Measurements from ENCODE around the gene MTMR2.

MTMR2 gene

DNA sequence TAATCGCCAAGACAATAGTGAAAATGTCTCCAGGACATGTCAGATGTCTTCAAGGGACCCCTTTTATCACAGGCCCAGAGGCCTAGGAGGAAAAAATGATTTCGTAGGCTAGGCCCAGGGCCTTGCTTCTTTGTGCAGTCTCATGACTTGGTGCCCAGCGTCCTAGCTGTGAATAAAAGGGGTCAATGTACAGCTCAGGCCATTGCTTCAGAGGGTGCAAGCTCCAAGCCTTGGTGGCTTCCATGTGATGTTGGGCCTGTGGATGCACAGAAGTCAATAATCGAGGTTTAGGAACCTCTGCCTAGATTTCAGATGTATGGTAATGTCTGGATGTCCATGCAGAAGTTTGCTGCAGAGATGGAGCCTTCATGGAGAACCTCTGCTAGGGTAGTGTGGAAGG is 20.7 kb upstream of the MTMR2 start:
- TF ChIP-seq GABPA (IDR thresholded peaks at IDR 0.05; ENCODE audit: low read depth) (no peak), POLR2AphosphoS5 (IDR thresholded peaks at IDR 0.05; ENCODE audit: low read depth) (no peak), REST (IDR thresholded peaks at IDR 0.05; ENCODE audit: insufficient replicate concordance, low read depth) (no peak), SPI1 (IDR thresholded peaks at IDR 0.05; ENCODE audit: borderline replicate concordance, low read depth) (no peak)
- TF ChIP-seq, protein P1, sequence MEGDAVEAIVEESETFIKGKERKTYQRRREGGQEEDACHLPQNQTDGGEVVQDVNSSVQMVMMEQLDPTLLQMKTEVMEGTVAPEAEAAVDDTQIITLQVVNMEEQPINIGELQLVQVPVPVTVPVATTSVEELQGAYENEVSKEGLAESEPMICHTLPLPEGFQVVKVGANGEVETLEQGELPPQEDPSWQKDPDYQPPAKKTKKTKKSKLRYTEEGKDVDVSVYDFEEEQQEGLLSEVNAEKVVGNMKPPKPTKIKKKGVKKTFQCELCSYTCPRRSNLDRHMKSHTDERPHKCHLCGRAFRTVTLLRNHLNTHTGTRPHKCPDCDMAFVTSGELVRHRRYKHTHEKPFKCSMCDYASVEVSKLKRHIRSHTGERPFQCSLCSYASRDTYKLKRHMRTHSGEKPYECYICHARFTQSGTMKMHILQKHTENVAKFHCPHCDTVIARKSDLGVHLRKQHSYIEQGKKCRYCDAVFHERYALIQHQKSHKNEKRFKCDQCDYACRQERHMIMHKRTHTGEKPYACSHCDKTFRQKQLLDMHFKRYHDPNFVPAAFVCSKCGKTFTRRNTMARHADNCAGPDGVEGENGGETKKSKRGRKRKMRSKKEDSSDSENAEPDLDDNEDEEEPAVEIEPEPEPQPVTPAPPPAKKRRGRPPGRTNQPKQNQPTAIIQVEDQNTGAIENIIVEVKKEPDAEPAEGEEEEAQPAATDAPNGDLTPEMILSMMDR (IDR thresholded peaks at IDR 0.05; ENCODE audit: insufficient read depth, low read length): no peak

DNA sequence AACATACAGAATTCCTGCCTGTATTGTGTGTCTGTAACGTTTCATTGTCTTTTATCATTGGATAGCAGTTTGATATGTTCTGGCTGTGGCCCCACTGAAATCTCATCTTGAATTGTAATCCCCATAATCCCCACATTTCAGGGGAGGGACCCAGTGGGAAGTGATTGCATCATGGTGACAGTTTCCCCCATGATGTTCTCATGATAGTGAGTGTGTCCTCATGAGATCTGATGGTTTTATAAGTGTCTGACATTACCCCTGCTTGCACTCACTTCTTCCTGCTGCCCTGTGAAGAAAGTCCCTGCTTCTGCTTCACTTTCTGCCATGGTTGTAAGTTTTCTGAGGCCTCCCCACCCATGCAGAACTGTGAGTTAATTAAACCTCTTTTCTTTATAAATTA is 19.6 kb upstream of the MTMR2 start:
- no peak for DNase-seq (ENCODE audit: low read depth in 1 of 2, low spot score in 1 of 2)
- no peak for TF ChIP-seq GABPA (IDR thresholded peaks at IDR 0.05; ENCODE audit: low read depth)
- no peak for TF ChIP-seq REST (IDR thresholded peaks at IDR 0.05; ENCODE audit: insufficient replicate concordance, low read depth)
- TF ChIP-seq POLR2AphosphoS5 (IDR thresholded peaks at IDR 0.05; ENCODE audit: low read depth): no peak
- TF ChIP-seq, protein P1 (IDR thresholded peaks at IDR 0.05; ENCODE audit: insufficient read depth, low read length): no peak
- TF ChIP-seq SPI1 (IDR thresholded peaks at IDR 0.05; ENCODE audit: borderline replicate concordance, low read depth): no peak
- no peak overlapping the region for H3K4me3 ChIP-seq (replicated peaks; ENCODE audit: insufficient read depth, low read length)
- H3K27ac ChIP-seq (replicated peaks): no peak overlapping the region
- no peaks in the 10 kb centered on the region for H3K27me3 ChIP-seq (ENCODE audit: insufficient read depth, poor library complexity, severe bottlenecking)

More for the DNA sequence above, 20.7 kb upstream of the MTMR2 start:
- no peak overlapping the region for H3K4me3 ChIP-seq (replicated peaks; ENCODE audit: insufficient read depth, low read length)
- no peak overlapping the region for H3K27ac ChIP-seq (replicated peaks)
- DNase-seq (ENCODE audit: low read depth in 1 of 2, low spot score in 1 of 2): no peak
- H3K27me3 ChIP-seq (ENCODE audit: insufficient read depth, poor library complexity, severe bottlenecking): no peaks in the 10 kb centered on the region

- Histone ChIP-seq H3K27me3 (ENCODE audit: insufficient read depth, poor library complexity, severe bottlenecking) (no peaks in the 10 kb centered on the region), H3K4me3 (replicated peaks; ENCODE audit: insufficient read depth, low read length) (no peak overlapping the region), H3K27ac (replicated peaks) (no peak overlapping the region)
- no peak for TF ChIP-seq GABPA (IDR thresholded peaks at IDR 0.05; ENCODE audit: low read depth)
- TF ChIP-seq REST (IDR thresholded peaks at IDR 0.05; ENCODE audit: insufficient replicate concordance, low read depth): no peak
- TF ChIP-seq, protein P1 (IDR thresholded peaks at IDR 0.05; ENCODE audit: insufficient read depth, low read length): no peak
- no peak for TF ChIP-seq SPI1 (IDR thresholded peaks at IDR 0.05; ENCODE audit: borderline replicate concordance, low read depth)
- no peak for TF ChIP-seq POLR2AphosphoS5 (IDR thresholded peaks at IDR 0.05; ENCODE audit: low read depth)
- no peak for DNase-seq (ENCODE audit: low read depth in 1 of 2, low spot score in 1 of 2)
Measured at GRCh38 chr11:95939091-95939490, 15.2 kb upstream of the MTMR2 start.
